Measurements from ENCODE around the gene ZIC5.
"Not testable (repeated sequence)": the region's sequence is repeated elsewhere in the genome, so short reads cannot be mapped to it uniquely, and the experiment has no call there.

DNA sequence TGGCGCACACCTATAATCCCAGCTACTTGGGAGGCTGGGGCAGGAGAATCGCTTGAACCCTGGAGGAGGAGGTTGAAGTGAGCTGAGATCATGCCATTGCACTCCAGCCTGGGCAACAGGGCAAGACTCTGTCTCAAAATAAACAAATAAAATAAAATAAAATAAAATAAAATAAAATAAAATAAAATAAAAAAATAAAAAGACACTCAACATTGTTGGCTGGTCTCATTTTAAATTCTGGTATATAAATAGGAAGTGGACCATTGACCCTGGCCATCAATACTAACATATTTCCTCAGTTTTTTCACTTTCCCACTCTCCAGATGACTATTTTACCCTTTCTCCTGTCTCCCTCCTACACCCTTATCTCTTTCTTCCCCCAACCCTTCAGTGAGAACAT, 26.1 kb downstream of the ZIC5 start:
- TF ChIP-seq, protein P1, sequence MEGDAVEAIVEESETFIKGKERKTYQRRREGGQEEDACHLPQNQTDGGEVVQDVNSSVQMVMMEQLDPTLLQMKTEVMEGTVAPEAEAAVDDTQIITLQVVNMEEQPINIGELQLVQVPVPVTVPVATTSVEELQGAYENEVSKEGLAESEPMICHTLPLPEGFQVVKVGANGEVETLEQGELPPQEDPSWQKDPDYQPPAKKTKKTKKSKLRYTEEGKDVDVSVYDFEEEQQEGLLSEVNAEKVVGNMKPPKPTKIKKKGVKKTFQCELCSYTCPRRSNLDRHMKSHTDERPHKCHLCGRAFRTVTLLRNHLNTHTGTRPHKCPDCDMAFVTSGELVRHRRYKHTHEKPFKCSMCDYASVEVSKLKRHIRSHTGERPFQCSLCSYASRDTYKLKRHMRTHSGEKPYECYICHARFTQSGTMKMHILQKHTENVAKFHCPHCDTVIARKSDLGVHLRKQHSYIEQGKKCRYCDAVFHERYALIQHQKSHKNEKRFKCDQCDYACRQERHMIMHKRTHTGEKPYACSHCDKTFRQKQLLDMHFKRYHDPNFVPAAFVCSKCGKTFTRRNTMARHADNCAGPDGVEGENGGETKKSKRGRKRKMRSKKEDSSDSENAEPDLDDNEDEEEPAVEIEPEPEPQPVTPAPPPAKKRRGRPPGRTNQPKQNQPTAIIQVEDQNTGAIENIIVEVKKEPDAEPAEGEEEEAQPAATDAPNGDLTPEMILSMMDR (IDR thresholded peaks at IDR 0.05; ENCODE audit: low read depth, low read length, missing input control), result not testable (repeated sequence)
- TF ChIP-seq GABPA (IDR thresholded peaks at IDR 0.05 in 1 of 2, conservative IDR thresholded peaks at IDR 0.05 in 1 of 2); JUND (IDR thresholded peaks at IDR 0.05); YY1 (IDR thresholded peaks at IDR 0.05); RXRA (IDR thresholded peaks at IDR 0.05); RAD21 (IDR thresholded peaks at IDR 0.05); REST (IDR thresholded peaks at IDR 0.05); TAF1 (conservative IDR thresholded peaks at IDR 0.05); NR2F2 (IDR thresholded peaks at IDR 0.05); EGR1 (IDR thresholded peaks at IDR 0.05; ENCODE audit: low read depth in 2 of 2); ATF3 (IDR thresholded peaks at IDR 0.05); SP1 (IDR thresholded peaks at IDR 0.05): not testable (repeated sequence)
- TF ChIP-seq, protein P2, sequence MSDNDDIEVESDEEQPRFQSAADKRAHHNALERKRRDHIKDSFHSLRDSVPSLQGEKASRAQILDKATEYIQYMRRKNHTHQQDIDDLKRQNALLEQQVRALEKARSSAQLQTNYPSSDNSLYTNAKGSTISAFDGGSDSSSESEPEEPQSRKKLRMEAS (IDR thresholded peaks at IDR 0.05), result not testable (repeated sequence)

All from liver (tissue), 3 donors.